Lung microvascular endothelial cell (primary cell): Measurements from ENCODE around the gene P2RY6. TPM values are rescaled to one million over a fixed set of nuclear protein-coding genes. Genes with fewer than 3 reads are reported as not detected.

Experiments
- DNase-seq, 2 donors: peaks; one replicate each; pipeline versions ENCODE4 v3.0.0 to v3.0.0-alpha.2; 2010; ENCODE audit warnings: low read depth in 2 of 2
- total RNA-seq: library from RNA; depleted of rRNA; stranded (reverse); fragments of >200 nt; gene quantifications from 2 replicates; pipeline ENCODE4 v1.2.1, GENCODE V29; 2014

P2RY6 gene
- total RNA-seq, 1 donor from 2014 or later = 0.20 TPM

GRCh38 chr11:73315293-73316020 lies 43.3 kb downstream of the P2RY6 start:
- no peak for DNase-seq

- no peak for DNase-seq
Observed at GRCh38 chr11:73316422-73316821, 44.3 kb downstream of the P2RY6 start.

DNA sequence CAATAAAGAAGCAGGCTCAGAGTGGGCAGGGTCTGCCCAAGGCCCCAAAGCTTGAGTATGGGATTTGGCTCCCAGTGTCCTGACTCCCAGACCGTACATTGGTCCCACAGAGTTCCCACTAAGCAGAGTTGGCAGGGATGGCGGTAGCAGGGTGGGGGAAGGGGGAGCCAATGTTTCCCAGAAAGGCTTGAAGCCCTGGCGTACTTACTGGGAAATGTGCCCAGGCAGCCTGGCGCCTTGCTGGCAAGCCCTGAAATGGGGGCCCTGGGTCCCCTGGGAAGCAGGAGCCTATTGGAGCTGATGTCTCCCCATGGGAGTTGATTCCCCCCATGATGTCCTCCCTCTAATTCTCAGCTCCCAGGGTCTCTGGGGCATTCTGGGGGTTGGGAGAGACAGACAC lies 45.2 kb downstream of the P2RY6 start:
- DNase-seq = no peak

DNA sequence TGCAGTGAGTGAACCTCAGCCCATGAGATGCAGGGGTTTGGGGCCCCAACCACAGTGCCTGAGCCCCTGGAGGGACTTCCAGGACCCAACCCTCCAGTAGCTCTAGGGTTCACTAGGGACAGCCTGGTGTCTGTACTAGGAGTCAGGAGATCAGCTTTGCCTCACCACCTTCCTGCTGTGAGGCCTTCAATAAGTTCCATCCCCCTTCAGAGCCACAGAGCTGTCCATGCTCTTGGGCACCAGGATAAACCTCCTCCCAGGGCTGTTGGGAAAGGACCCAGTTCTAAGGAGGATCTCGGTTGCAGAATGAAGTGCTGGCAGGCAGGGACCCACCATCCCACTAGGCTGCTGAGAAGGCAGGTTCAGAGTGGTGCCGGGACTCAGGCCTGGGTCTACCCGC lies 45.7 kb downstream of the P2RY6 start:
- no peak for DNase-seq

GRCh38 chr11:73318501-73319011 lies 46.4 kb downstream of the P2RY6 start:
- no peak for DNase-seq

DNA sequence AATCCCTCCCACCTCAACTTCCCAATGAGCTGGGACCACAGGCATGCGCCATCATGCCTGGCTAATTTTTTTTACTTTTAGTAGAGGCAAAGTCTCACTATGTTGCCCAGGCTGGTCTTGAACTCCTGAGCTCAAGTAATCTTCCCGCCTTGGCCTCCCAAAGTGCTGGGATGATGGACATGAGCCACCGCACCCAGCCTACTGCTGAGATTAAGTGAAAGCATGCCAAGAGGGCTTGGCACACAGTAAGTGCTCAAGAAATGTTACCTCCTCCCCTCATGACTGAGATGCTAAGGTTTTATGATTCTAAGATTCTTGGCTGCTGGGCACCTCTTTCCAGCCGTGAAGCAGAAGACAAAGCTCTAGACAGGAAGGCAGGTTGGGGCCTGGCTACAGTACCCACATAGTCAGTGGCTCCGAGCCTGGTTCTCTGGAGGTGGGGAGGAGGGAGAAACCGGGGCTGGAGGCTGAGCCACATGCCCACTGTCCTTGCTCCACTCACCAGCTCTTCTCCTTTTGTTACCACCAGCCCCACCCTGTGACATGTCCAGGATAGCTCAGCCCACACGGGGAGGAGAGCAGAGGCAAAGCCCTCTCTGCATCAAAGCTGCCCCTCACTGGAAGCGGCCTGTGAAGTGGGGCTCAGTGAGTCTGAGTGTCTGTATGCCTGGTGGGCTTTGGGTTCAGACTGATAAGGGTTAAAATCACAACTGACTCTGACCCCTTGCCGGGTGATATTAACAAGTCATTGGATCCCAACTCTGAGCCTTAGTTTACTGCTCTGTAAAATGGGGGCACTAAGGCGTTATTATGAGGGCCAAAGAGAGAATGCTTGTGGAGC lies 48.8 kb downstream of the P2RY6 start:
- peak in 1 of 2 donors; percentile 40 for DNase-seq

DNA sequence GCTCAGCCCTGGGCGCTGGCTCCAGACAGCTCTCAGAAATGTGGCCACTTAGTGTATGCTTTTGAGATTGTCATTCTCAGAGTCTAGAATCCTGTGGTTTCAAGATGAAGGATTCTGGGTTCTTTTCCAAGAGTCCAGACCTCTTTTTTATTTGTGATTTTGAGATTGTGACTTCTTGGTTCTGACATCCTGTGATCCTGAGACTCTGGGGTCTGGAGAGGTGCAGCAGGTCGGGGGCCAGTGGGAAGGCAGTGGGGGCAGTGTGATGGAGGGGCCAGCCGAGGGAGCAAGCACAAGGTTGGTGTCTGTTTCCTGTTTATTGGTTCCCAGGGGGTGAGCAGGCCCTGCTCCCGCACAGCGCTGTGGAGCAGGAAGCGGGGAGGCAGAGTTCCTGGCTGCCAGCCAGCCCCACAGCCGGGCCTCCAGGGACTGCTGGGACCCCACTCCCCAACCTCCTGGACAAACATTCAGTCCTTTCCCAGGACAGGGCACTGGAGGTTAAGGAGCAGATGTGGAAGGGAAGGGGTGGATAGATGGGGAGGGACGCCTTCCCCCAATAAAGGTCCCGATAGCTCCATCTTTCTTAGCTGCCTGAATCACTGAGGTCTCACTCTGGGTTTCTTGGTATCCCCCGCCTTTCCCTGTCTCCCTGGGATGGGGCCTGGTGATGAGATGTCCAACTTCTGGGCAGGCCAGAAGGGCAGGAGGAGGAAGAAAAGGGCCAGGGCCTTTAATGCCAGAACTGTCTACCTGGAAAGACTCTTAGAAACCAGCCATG lies 49.7 kb downstream of the P2RY6 start:
- peak; percentile 94 to 96 for DNase-seq

- DNase-seq = peak; percentile 75 to 76
Observed at GRCh38 chr11:73322382-73323306, 50.5 kb downstream of the P2RY6 start.

DNA sequence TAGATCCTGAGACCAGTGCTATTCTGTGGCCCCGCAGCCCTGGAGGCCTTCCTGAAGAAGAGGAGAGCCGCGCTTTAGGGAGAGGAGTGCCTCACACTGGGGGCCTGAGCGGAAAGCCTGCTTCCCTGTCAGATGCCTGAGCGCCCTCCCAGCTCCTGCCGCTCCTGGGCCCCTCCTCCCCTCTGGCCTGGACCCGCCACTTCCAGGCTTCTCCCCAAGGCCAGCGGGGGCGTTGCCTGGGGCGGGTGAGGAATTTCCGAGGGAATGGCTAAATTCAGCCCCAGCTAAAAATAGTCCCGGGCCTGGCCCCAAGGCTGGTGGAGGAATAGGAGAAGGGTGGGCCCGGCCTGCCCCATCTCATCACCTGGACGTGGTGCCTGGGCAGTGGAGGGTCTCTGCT lies 51.3 kb downstream of the P2RY6 start:
- peak in 1 of 2 donors; percentile 78 for DNase-seq

DNA sequence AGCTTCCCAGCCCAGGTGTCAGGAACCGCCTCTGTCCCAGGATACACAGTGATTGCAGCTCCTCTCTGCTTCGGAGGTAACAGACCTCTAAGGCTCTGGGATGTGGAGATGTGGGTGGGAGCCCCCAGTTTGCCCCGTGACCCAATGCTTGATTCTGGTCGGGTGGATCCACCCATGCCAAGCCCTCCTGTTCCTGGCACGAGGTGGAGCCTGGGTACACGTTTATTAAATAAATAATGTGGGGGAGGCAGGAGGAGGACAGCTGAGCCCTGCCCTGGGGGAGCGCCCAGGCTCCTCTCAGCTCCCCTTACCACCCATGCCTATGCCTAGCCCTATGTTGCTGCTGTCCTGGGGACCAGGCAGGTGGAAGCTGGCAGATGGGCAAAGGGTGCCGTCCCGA lies 52.0 kb downstream of the P2RY6 start:
- DNase-seq = no peak

DNA sequence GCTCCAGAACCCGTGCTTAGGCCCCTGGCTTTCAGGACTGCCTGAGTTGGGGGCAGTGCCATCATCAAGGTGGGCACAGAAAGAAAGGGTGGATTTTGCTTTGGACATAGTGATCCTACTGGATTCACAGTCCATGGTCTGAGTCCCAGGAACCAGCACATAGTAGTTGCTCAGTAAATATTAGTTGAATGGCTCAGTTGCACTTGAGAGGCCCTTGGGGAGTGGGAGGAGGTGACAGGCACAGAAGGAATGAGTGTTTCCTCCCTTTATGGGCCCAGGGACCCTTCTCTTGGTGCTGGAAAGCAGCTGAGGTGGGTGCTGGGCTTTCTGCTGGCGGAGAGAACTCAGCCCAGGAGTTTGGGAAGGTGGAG lies 52.5 kb downstream of the P2RY6 start:
- DNase-seq = no peak

DNA sequence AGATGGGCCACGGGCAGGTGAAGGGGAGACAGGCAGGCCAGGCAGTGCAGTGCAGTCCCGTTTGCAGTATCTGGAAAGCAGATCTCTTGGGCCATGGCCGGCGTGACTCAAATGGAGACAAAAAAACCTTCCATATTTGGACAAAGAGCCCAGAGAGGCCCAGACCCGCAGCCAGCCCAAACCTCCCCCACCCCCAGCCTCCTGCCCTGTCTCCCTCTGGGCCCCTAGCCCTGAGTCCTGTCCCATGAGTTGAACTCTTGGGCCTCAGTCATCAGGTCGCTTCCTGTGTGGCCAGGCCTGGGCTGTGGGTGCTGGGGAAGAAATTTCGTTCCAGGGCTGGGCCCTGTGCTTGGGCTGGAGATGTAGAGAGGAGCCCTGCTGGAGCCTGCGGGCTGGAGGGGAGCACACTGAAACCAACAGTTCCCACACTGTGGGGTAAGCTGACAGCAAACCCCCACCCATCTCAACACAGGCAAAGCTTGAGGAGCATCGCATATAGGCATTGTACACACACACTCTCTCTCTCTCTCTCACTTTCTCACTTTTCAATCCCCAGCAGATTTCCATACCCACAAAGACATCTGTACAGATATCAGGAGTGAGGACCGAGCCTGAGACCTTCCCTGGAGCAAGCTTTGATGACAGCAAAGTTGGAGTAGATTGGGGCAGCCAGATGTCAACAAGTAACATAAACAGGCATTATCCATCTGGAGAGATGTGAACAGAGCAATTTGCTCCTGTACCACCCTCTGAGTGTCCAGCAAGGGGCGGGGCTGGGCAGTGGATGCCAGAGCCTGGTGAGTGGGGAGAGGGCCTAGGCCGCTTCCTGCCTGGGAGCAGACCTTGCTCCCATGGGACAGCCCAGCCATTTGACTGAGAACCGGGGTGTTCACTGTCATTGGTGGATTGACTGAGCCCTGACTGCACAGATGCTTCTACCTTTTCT lies 53.2 kb downstream of the P2RY6 start:
- no peak for DNase-seq

DNA sequence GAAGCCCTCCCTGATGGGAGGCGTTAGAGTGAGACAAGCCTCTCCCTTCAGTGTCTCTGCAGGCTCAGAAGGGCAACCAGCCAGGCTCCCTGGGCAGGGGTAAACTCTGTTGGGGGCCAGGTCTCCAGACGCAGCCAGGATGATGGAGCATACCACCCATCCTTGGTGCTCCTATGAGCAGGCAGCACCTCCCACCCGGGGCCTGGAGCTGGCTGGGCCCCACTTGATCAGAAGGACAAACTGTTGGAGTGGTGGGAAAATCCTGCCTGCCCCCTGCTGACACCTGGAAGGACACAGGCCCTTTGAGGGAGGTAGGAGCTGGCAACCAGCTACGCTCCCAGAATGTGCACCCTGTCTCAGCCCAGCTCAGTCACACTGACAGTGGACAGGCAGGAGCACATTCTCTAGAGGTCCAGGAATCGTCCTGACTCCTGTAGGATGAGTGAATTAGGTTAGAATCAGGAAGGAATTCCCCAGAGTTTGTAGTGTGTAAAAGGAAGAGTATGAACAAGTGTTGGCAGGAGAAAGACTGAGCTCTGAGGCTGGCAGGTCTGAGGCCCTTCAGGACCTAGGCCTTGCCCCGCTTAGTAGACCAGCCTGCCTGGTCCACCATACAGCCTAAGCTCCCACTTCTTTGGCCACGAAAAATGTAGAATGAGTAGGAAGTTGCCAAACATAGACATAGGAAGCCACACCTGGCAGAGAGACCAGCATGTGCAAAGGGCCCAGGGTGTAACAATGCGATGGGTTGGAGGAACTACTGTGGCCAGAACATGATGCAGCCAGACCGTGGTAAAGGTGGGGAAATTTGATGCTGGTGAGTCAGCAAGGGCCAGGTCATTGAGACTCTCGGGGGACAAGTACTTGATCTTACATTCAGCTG lies 55.0 kb downstream of the P2RY6 start:
- DNase-seq = peak in 1 of 2 donors; percentile 45

DNA sequence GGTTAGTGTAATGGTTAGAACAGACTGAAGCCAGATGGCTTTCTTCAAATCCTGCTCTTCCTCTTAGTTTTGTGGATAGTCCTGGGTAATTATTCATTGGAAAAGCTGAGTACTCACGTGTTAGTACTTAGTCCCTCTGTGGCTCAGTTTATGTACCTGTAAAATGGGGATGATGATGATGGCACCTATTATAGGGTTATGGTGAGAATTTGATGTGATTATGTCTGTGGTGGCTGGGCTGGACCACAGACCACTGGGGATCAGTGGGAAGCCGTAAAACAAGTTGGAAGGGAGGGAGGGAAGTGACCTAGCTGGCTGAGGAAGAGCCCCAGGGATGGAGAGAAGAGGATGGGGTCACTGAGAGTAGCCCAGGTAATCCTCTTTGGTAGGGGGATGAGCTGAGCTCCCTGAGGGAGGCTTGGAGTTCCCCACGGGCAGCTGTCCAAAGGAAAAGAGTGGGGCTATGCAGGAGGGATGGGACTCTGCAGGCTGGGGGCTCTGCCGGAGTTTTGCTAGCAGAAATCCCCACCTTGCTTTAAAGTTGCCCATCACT lies 55.8 kb downstream of the P2RY6 start:
- DNase-seq = no peak

DNA sequence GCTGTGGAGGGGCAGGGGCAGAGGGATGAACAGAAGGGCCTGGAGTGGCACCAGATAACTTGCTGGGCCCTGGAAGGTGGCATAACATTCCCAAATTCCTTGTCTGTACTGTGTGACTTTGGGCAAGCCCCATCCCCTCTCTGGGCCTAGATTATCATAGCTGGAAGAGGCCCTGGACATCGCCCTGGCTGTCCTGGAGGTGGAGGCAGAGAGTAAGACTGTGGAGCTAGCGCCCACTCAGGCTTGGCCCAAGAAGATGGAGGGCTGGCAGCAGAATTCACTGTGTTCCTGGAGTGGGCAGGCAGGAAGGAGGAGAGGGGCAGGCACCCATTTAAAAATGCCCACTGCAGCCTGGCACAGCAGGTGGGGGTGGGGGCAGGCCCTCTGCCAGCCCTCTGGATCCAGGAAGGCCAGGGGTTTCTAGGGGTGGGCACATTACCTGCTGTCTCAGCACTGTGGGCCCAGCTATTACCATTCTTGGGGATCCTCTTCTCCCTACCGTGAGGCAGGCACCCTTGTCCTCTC lies 58.5 kb downstream of the P2RY6 start:
- DNase-seq = peak; percentile 55 to 61

- DNase-seq = peak in 1 of 2 donors; percentile 72
Observed at GRCh38 chr11:73331138-73331916, 59.2 kb downstream of the P2RY6 start.

DNA sequence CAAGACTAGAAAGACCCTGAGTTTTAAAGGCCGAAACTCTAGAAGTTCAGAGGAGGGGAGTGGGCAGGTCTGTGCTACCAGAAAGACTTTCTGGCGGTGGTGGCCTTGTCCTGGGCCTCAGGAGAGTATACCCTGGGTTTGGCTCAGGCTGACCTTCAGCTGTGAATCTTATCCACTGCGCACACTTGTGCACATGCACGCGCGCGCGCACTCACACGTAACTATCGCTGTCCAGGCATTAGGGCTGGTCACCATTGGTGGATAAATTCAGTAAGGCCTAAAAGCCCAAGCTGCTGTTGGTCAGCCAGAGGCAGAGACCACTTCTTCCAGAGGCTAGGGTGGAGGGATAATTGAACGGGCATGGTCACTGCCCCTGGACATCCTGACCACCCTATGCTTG lies 61.0 kb downstream of the P2RY6 start:
- no peak for DNase-seq
